ENCODE results near the gene ULK4.

GRCh38 chr3:41846850-41847249 lies 115.1 kb downstream of the ULK4 start:
- TF ChIP-seq ZNF449 (tag by site-specific recombination; IDR thresholded peaks at IDR 0.05): no peak
- TF ChIP-seq PRDM2 (tag by site-specific recombination; IDR thresholded peaks at IDR 0.05; ENCODE audit: borderline replicate concordance): no peak
- no peak for TF ChIP-seq ZNF792 (tag by site-specific recombination; IDR thresholded peaks at IDR 0.05)
- TF ChIP-seq ZNF112 (tag by site-specific recombination; IDR thresholded peaks at IDR 0.05): no peak
- TF ChIP-seq ZNF501 (tag by site-specific recombination; IDR thresholded peaks at IDR 0.05): no peak
- TF ChIP-seq CTCF (tag by site-specific recombination; IDR thresholded peaks at IDR 0.05): no peak
- TF ChIP-seq ZNF24 (tag by site-specific recombination; IDR thresholded peaks at IDR 0.05): no peak
- TF ChIP-seq TRIM28 (IDR thresholded peaks at IDR 0.05; ENCODE audit: borderline replicate concordance, low read length): no peak
